Liver (tissue), 9 donors: Measurements from ENCODE around the gene TMEM204. TPM values are rescaled to one million over a fixed set of nuclear protein-coding genes. Genes with fewer than 3 reads are reported as not detected.

Experiments used
- DNase-seq: peaks from one replicate; pipeline ENCODE4 v3.0.0-alpha.2; 2017; ENCODE audit warnings: low spot score
- H3K27ac ChIP-seq, 2 donors: one replicate each; pipeline ENCODE4 v1.7.0; 2013; ENCODE audit warnings: inconsistent platforms in 2 of 2, low read length in 2 of 2, control low read depth in 1 of 2, low read depth in 1 of 2, mild to moderate bottlenecking in 1 of 2
- H3K27me3 ChIP-seq, 4 donors: one replicate each; pipeline versions ENCODE4 v1.6.1 to v1.7.0; 2013; ENCODE audit warnings: low read length in 3 of 4, inconsistent platforms in 1 of 4, mild to moderate bottlenecking in 1 of 4, moderate library complexity in 1 of 4; ENCODE audit not compliant: control insufficient read depth in 4 of 4, insufficient read depth in 4 of 4
- H3K36me3 ChIP-seq, 4 donors: one replicate each; pipeline versions ENCODE4 v1.6.1 to v1.7.0; 2013; ENCODE audit warnings: low read length in 3 of 4, mild to moderate bottlenecking in 3 of 4, low read depth in 1 of 4, moderate library complexity in 1 of 4; ENCODE audit not compliant: control insufficient read depth in 4 of 4, insufficient read depth in 3 of 4
- H3K4me1 ChIP-seq, 4 donors: one replicate each; pipeline versions ENCODE4 v1.6.1 to v1.7.0; 2013; ENCODE audit warnings: low read length in 3 of 4, mild to moderate bottlenecking in 3 of 4, moderate library complexity in 1 of 4; ENCODE audit not compliant: control insufficient read depth in 4 of 4, insufficient read depth in 4 of 4
- H3K4me3 ChIP-seq, 3 donors: one replicate each; pipeline versions ENCODE4 v1.6.1 to v1.7.0; 2013; ENCODE audit warnings: low read length in 3 of 3, control low read depth in 1 of 3, low read depth in 1 of 3, mild to moderate bottlenecking in 1 of 3
- H3K9ac ChIP-seq, 2 donors: one replicate each; pipeline ENCODE4 v1.7.0; 2013; ENCODE audit warnings: low read length in 2 of 2, mild to moderate bottlenecking in 2 of 2, moderate library complexity in 2 of 2, control low read depth in 1 of 2, low read depth in 1 of 2
- H3K9me3 ChIP-seq, 4 donors: one replicate each; pipeline versions ENCODE4 v1.6.1 to v1.7.0; 2013; ENCODE audit warnings: low read length in 3 of 4; ENCODE audit not compliant: control insufficient read depth in 4 of 4
- ATF3 ChIP-seq: IDR thresholded peaks from 2 replicates; pipeline ENCODE4 v1.6.1; 2016; ENCODE audit warnings: antibody characterized with exemption
- EGR1 ChIP-seq, 2 donors: IDR thresholded peaks; 2 replicates each; pipeline ENCODE4 v1.6.1; 2016 to 2018; ENCODE audit warnings: antibody characterized with exemption in 2 of 2, low read depth in 2 of 2
- FOXA1 ChIP-seq: IDR thresholded peaks from 2 replicates; pipeline ENCODE4 v1.6.1; 2016; ENCODE audit warnings: antibody characterized with exemption
- FOXA2 ChIP-seq: IDR thresholded peaks from 2 replicates; pipeline ENCODE4 v1.6.1; 2016; ENCODE audit warnings: antibody characterized with exemption
- GABPA ChIP-seq, 2 donors: IDR thresholded peaks in 1 of 2; conservative IDR thresholded peaks in 1 of 2; 2 replicates each; pipeline ENCODE4 v1.6.1; 2016; ENCODE audit warnings: antibody characterized with exemption in 2 of 2, mild to moderate bottlenecking in 1 of 2, moderate library complexity in 1 of 2
- HNF4A ChIP-seq, 2 donors: conservative IDR thresholded peaks; 2 replicates each; pipeline ENCODE4 v1.6.1; 2016; ENCODE audit warnings: antibody characterized with exemption in 2 of 2, mild to moderate bottlenecking in 2 of 2
- HNF4G ChIP-seq: IDR thresholded peaks from 2 replicates; pipeline ENCODE4 v1.6.1; 2016; ENCODE audit warnings: antibody characterized with exemption
- MAX ChIP-seq: IDR thresholded peaks from 2 replicates; pipeline ENCODE4 v1.6.1; 2016; ENCODE audit warnings: antibody characterized with exemption
- RAD21 ChIP-seq, 2 donors: IDR thresholded peaks; 2 replicates each; pipeline ENCODE4 v1.6.1; 2016; ENCODE audit warnings: antibody characterized with exemption in 2 of 2, mild to moderate bottlenecking in 2 of 2
- REST ChIP-seq: IDR thresholded peaks from 2 replicates; pipeline ENCODE4 v1.6.1; 2016; ENCODE audit warnings: antibody characterized with exemption, mild to moderate bottlenecking
- RXRA ChIP-seq, 2 donors: IDR thresholded peaks; 2 replicates each; pipeline ENCODE4 v1.6.1; 2017 to 2018; ENCODE audit warnings: antibody characterized with exemption in 2 of 2, mild to moderate bottlenecking in 1 of 2
- SP1 ChIP-seq: IDR thresholded peaks from 2 replicates; pipeline ENCODE4 v1.6.1; 2018; ENCODE audit warnings: antibody characterized with exemption, mild to moderate bottlenecking
- TAF1 ChIP-seq: conservative IDR thresholded peaks from 2 replicates; pipeline ENCODE4 v1.6.1; 2016; ENCODE audit warnings: antibody characterized with exemption, mild to moderate bottlenecking
- YY1 ChIP-seq: IDR thresholded peaks from 2 replicates; pipeline ENCODE4 v1.6.1; 2016; ENCODE audit warnings: antibody characterized with exemption, mild to moderate bottlenecking
- ZBTB33 ChIP-seq: IDR thresholded peaks from 2 replicates; pipeline ENCODE4 v1.6.1; 2016; ENCODE audit warnings: antibody characterized with exemption
- WGBS: extraction: QIAGEN DNeasy Blood & Tissue Kit; methylation state at CpG from one replicate; pipeline ENCODE4 v1.1.7; 2013; 5-methylcytosine and 5-hydroxymethylcytosine counted together
- polyA plus RNA-seq, 2 donors: library from polyadenylated mRNA; stranded (reverse) in 1 of 2; unstranded in 1 of 2; fragments of 200-250 nt in 1 of 2; fragments of >200 nt in 1 of 2; fragmentation: Nextera tagmentation in 1 of 2; extraction: Ambion mirVana in 1 of 2; gene quantifications; one replicate each; pipeline versions ENCODE4 v1.2.1 to v1.2.3, GENCODE V29; 2013 to 2015
- total RNA-seq, 2 donors: library from RNA; depleted of rRNA; stranded (reverse); fragments of >200 nt; gene quantifications; one replicate each; pipeline ENCODE4 v1.2.3, GENCODE V29; 2014
- donor health status: healthy.
- donor health status: healthy.
- donor health status: healthy.
- donor health status: healthy.
- donor health status: healthy.

Gene TMEM204
- total and polyA plus RNA-seq, 4 donors: 3.5 to 14.4 (median 10.7) TPM

- H3K4me1 ChIP-seq: peaks cover 0 to 5% (median 0%) of the 10 kb centered on the region in 4 donors
- H3K27ac ChIP-seq: no peak overlapping the region
- no peak overlapping the region for H3K9ac ChIP-seq
Measured at GRCh38 chr16:1527836-1528811, 5.3 kb upstream of the TMEM204 start.

More at GRCh38 chr16:1527836-1528811, 5.3 kb upstream of the TMEM204 start:
- no peak overlapping the region for H3K4me3 ChIP-seq
- peaks cover 0 to 7% (median 2%) of the 10 kb centered on the region in 4 donors for H3K36me3 ChIP-seq
- H3K9me3 ChIP-seq: no peaks in the 10 kb centered on the region
- no peak for TF ChIP-seq RXRA (IDR thresholded peaks at IDR 0.05)
- no peak for TF ChIP-seq YY1
- no peak for TF ChIP-seq FOXA1
- no peak for TF ChIP-seq FOXA2
- TF ChIP-seq SP1: no peak
- TF ChIP-seq EGR1 (IDR thresholded peaks at IDR 0.05; ENCODE audit: low read depth in 2 of 2): no peak
- no peak for TF ChIP-seq MAX
- TF ChIP-seq RAD21 (IDR thresholded peaks at IDR 0.05): no peak
- no peak for TF ChIP-seq ATF3
- no peak for TF ChIP-seq GABPA (IDR thresholded peaks at IDR 0.05 in 1 of 2, conservative IDR thresholded peaks at IDR 0.05 in 1 of 2)
- no peak for TF ChIP-seq ZBTB33
- TF ChIP-seq TAF1: no peak
- no peak for TF ChIP-seq HNF4A (conservative IDR thresholded peaks at IDR 0.05)
- no peak for TF ChIP-seq HNF4G
- TF ChIP-seq REST: no peak
- H3K27me3 ChIP-seq: no peaks in the 10 kb centered on the region
- WGBS: 77% methylated on average over 42 of the region's 42 CpGs
- DNase-seq: no peak
